ENCODE measurements around the gene SEPTIN5. TPM values are rescaled to one million over a fixed set of nuclear protein-coding genes. Genes with fewer than 3 reads are reported as not detected.
"Not testable (repeated sequence)": the region's sequence is repeated elsewhere in the genome, so short reads cannot be mapped to it uniquely, and the experiment has no call there.

SEPTIN5 gene
- total RNA-seq, 1 donor from 2014 or later = 9.3 TPM

DNA sequence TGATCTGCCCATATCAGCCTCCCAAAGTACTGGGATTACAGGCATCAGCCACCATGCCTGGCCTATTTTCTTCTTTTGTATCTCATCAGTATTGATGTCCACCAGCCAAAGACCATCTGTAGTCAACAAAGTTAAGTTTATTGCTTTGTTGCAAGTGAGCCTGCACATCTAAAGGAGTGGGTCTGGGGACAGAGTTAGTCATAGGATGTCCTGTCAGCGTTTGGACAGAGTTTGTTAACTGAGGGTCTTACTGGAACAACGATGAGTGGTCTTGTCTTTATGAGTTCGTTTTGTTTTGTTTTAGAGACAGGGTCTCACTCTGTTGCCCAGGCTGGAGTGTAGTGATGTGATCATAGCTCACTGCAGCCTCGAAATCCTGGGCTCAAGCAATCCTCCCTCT is 40.6 kb upstream of the SEPTIN5 start:
- ATAC-seq = no peak
- intact Hi-C loops (cut with DNase I) = no loop called here

DNA sequence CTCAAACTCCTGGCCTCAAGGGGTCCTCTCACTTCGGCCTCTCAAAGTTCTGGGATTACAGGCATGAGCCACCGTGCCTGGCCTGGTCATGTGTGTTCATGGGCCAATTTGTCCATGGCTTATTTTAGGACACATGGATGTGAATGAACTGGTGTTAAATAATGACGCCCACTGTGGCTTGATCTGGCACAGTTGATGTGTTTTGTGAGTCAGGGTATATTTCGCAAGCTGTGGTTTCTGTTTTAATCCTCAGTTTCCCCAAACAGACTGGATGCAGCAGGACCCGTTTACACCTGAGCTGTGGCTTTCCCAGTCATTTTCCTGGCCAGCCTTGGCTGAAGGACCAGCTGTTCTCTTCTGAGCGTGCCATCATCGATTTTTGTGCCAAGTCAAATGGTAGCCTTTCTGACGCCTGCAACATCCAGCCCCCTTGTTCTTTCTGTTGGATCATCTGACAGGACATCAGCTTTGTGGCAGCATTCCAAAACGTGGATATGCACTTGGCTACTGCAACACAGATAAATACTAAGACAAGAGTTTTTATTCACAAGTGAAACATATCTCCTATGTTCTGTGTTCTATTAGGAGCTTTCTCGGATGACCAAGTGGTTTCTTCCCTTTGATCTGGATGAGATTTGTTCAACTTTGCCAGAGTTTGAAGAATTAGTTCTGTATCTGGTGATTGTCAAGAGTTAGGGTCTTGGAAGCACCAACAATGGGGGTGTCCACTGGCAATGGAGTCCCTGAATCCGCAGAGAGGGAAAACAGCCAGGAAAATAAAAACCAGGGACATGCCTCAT is 40.0 kb upstream of the SEPTIN5 start:
- DNase-seq = no peak
- no peak for TF ChIP-seq CTCF (IDR thresholded peaks at IDR 0.05)
- no peaks in the 10 kb centered on the region for H3K36me3 ChIP-seq

More for the DNA sequence above, 40.6 kb upstream of the SEPTIN5 start:
- Histone ChIP-seq H3K36me3 (no peaks in the 10 kb centered on the region), H3K27me3 (ENCODE audit: low read depth) (no peaks in the 10 kb centered on the region), H3K27ac (no peak overlapping the region), H3K9me3 (no peaks in the 10 kb centered on the region), H3K4me1 (no peaks in the 10 kb centered on the region), H3K4me3 (no peak overlapping the region)
- no peak for TF ChIP-seq CTCF (IDR thresholded peaks at IDR 0.05)
- DNase-seq = no peak

DNA sequence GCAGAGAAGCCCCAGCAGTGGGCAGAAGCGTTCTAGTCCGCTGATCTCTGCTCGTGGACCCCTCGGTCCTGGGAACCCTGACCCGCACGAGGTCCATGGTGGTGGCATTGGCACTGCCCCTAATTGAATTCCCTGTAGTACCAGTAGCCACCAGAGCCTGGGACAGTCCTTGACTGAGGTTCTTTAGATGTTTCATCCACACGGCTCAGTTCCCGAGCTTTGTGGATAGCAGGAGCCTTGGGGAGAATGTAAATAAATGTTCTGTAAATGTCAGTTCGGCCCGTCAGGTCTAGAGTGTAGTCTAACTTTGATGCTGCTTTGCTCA is 39.4 kb upstream of the SEPTIN5 start:
- Histone ChIP-seq H3K4me1 (no peaks in the 10 kb centered on the region), H3K36me3 (no peaks in the 10 kb centered on the region), H3K27ac (no peak overlapping the region), H3K9me3 (no peaks in the 10 kb centered on the region), H3K4me3 (no peak overlapping the region), H3K27me3 (ENCODE audit: low read depth) (peaks cover 5% of the 10 kb centered on the region)
- DNase-seq = no peak
- TF ChIP-seq CTCF (IDR thresholded peaks at IDR 0.05) = no peak
- ATAC-seq = no peak
- intact Hi-C loops (cut with DNase I) = no loop called here

More for the DNA sequence above, 40.0 kb upstream of the SEPTIN5 start:
- no peak overlapping the region for H3K4me3 ChIP-seq
- no peak overlapping the region for H3K27ac ChIP-seq
- intact Hi-C loops (cut with DNase I) = no loop called here
- no peaks in the 10 kb centered on the region for H3K4me1 ChIP-seq
- H3K9me3 ChIP-seq = no peaks in the 10 kb centered on the region
- ATAC-seq = no peak
- no peaks in the 10 kb centered on the region for H3K27me3 ChIP-seq (ENCODE audit: low read depth)

DNA sequence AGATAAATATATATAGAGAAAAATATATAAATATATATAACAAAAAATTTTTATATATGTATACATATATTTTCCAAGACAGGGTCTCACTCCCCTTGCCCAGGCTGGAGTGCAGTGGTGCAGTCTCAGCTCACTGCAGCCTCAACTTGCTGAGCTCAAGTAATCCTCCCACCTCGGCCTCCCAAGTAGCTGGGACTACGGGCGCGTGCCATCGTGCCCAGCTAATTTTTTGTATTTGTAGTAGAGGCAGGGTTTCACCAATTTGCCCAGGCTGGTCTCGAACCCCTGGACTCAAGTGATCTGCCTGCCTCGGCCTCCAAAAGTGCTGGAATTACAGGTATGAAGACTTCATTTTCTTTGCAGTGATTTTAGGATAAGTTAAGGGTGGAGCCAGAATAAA is 38.9 kb upstream of the SEPTIN5 start:
- ATAC-seq (no peak), DNase-seq (no peak)
- Histone ChIP-seq H3K4me3 (no peak overlapping the region), H3K9me3 (no peaks in the 10 kb centered on the region), H3K27me3 (ENCODE audit: low read depth) (peaks cover 10% of the 10 kb centered on the region), H3K27ac (no peak overlapping the region), H3K36me3 (no peaks in the 10 kb centered on the region), H3K4me1 (no peaks in the 10 kb centered on the region)
- intact Hi-C loops (cut with DNase I) = no loop called here
- no peak for TF ChIP-seq CTCF (IDR thresholded peaks at IDR 0.05)

DNA sequence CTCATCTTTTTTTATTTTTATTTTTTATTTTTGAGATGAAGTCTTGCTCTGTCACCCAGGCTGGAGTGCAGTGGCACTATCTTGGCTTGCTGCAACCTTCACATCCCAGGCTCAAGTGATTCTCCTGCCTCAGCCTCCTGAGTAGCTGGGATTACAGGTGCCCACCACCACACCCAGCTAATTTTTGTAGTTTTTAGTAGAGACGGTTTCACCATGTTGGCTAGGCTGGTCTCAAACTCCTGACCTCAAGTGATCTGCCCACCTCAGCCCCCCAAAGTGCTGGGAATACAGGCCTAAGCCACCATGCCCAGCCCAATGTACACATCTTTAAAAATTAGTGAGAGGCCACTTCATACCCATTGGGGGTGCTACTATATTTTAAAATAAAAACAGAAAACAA is 37.9 kb upstream of the SEPTIN5 start:
- intact Hi-C loops (cut with DNase I); H3K27ac ChIP-seq; H3K9me3 ChIP-seq; H3K4me1 ChIP-seq; H3K36me3 ChIP-seq; H3K4me3 ChIP-seq; ATAC-seq; DNase-seq: not testable (repeated sequence)
- H3K27me3 ChIP-seq (ENCODE audit: low read depth) = peaks cover 15% of the 10 kb centered on the region

DNA sequence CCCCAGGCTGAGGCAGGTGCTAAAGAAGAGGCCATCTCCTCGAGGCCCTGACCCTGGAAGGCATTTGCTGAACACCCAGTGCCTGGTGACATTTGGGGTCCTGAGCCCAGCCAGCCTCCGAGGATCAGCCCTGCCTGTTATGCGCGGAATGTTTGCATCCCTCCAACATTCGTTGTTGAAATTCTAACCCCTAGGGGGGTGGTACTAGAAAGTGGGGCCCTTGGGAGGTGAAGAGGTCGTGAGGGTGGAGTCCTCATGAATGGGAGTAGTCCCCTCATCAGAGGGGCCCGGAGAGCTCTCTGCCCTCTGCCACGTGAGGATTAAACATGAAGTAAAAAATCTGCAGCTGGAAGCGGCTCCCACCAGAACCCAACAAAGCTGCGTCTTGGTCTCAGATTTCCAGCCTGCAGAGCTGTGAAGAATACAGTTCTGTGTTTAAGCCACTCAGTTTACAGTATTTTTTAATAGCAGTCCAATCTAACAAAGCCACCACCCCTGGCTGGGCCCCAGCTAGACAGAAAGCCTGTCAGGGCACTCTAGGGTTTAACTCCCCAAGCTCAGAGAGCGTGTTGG is 35.3 kb upstream of the SEPTIN5 start:
- Histone ChIP-seq H3K4me1 (no peaks in the 10 kb centered on the region), H3K36me3 (no peaks in the 10 kb centered on the region), H3K9me3 (no peaks in the 10 kb centered on the region), H3K4me3 (no peak overlapping the region), H3K27ac (no peak overlapping the region), H3K27me3 (ENCODE audit: low read depth) (peaks cover 18% of the 10 kb centered on the region)
- intact Hi-C loops (cut with DNase I) = no loop called here
- no peak for DNase-seq
- TF ChIP-seq CTCF (IDR thresholded peaks at IDR 0.05) = no peak
- no peak for ATAC-seq
